ENCODE data around the gene C11orf68. TPM values are rescaled to one million over a fixed set of nuclear protein-coding genes. Genes with fewer than 3 reads are reported as not detected.

The C11orf68 gene
- total RNA-seq, 6 experiments from 2014 or later, result 79.0 to 94.6 (median 85.0) TPM

- H3K27me3 Mint-ChIP-seq (ENCODE audit: insufficient read depth), result peaks cover 2% of the 10 kb centered on the region; the same call in 1 of the 2 replicates
- peaks cover 53% of the 10 kb centered on the region for H3K4me1 Mint-ChIP-seq (ENCODE audit: low read depth)
- TF ChIP-seq, protein P1, sequence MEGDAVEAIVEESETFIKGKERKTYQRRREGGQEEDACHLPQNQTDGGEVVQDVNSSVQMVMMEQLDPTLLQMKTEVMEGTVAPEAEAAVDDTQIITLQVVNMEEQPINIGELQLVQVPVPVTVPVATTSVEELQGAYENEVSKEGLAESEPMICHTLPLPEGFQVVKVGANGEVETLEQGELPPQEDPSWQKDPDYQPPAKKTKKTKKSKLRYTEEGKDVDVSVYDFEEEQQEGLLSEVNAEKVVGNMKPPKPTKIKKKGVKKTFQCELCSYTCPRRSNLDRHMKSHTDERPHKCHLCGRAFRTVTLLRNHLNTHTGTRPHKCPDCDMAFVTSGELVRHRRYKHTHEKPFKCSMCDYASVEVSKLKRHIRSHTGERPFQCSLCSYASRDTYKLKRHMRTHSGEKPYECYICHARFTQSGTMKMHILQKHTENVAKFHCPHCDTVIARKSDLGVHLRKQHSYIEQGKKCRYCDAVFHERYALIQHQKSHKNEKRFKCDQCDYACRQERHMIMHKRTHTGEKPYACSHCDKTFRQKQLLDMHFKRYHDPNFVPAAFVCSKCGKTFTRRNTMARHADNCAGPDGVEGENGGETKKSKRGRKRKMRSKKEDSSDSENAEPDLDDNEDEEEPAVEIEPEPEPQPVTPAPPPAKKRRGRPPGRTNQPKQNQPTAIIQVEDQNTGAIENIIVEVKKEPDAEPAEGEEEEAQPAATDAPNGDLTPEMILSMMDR (IDR thresholded peaks at IDR 0.05), result no peak
- DNase-seq, result no peak
- H3K9me3 Mint-ChIP-seq, result no peaks in the 10 kb centered on the region
- peak overlapping the region; percentile 94 for H3K4me3 Mint-ChIP-seq
- peaks cover 30% of the 10 kb centered on the region for H3K36me3 Mint-ChIP-seq (ENCODE audit: low read depth)
- peak overlapping the region; percentile 99 for H3K27ac Mint-ChIP-seq
These were observed 1.8 kb downstream of the C11orf68 start for GRCh38 chr11:65917077-65917433.

GRCh38 chr11:65916391-65916790 is 2.5 kb downstream of the C11orf68 start:
- peaks cover 2% of the 10 kb centered on the region; the same call in 1 of the 2 replicates for H3K27me3 Mint-ChIP-seq (ENCODE audit: insufficient read depth)
- peaks cover 57% of the 10 kb centered on the region for H3K4me1 Mint-ChIP-seq (ENCODE audit: low read depth)
- peak overlapping the region; percentile 99 for H3K27ac Mint-ChIP-seq
- H3K9me3 Mint-ChIP-seq, result no peaks in the 10 kb centered on the region
- TF ChIP-seq, protein P1 (IDR thresholded peaks at IDR 0.05), result no peak
- peaks cover 28% of the 10 kb centered on the region for H3K36me3 Mint-ChIP-seq (ENCODE audit: low read depth)
- H3K4me3 Mint-ChIP-seq, result peak overlapping the region; percentile 94
- DNase-seq, result no peak

DNA sequence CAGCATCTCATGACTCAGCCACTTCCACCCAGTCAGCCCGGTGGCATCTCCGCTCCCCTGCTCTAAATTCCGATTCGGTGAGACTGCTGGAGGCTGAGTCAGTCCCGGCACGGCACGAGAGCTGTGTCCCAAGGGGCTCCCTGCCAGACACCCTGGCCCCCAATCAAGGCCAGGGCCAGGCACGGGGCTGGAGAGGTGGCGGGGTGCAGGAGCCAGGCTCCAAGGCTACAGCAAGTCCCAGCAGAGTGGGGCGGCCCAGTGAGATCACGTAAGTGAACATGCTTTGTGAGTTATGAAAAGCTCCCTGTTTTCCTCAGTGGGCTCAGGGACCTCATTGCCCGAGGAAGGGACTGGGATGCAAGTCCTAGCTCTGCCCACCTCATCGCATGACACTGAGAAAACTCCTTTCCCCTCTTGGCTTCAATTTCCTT is 3.0 kb downstream of the C11orf68 start:
- Mint-ChIP-seq H3K9me3 (no peaks in the 10 kb centered on the region), H3K27me3 (ENCODE audit: insufficient read depth) (peaks cover 2% of the 10 kb centered on the region; the same call in 1 of the 2 replicates), H3K36me3 (ENCODE audit: low read depth) (peaks cover 28% of the 10 kb centered on the region), H3K4me3 (peak overlapping the region; percentile 94), H3K27ac (peak overlapping the region; percentile 99), H3K4me1 (ENCODE audit: low read depth) (peaks cover 61% of the 10 kb centered on the region)
- DNase-seq, result peak; percentile 99
- TF ChIP-seq, protein P1 (IDR thresholded peaks at IDR 0.05), result no peak

DNA sequence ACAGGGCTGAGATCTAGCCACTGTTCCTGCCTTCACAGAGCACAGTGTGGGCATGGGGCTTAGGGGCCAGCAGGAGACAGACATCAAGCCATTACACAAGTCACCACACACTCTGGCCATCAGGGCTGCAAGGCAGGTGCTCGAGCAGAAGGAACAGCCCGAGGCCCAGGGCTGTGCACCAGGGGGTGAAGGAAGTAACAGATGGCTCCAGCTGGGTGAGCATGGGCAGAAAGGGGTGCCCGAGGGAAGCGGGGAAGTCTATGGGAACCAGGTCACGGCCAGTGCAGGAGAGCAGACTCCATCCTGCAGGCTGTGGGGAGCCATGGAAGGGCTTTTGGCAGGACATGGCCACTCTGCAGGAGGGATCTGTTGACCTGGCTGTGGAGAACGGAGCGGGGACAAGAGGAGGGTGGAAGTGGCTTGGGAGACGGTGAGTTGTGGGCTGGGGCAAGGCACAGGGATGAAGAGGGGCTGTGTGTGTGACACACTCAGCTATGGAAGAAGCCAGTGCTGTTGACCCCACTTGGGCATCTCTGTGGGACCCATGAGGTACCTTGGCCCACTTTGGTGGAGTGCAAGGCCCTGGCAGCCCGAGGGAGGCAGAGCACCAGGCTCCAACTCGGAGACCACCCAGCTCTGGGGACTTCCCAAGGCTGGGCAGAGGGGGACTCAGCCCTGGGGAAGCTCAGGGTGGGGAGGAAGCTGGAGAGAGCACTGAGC is 3.6 kb downstream of the C11orf68 start:
- DNase-seq, result no peak
- Mint-ChIP-seq H3K27ac (peak overlapping the region; percentile 99), H3K36me3 (ENCODE audit: low read depth) (peaks cover 23% of the 10 kb centered on the region), H3K9me3 (no peaks in the 10 kb centered on the region), H3K27me3 (ENCODE audit: insufficient read depth) (peaks cover 2% of the 10 kb centered on the region; the same call in 1 of the 2 replicates), H3K4me1 (ENCODE audit: low read depth) (peaks cover 62% of the 10 kb centered on the region), H3K4me3 (peak overlapping the region; percentile 94)
- TF ChIP-seq, protein P1 (IDR thresholded peaks at IDR 0.05), result no peak

DNA sequence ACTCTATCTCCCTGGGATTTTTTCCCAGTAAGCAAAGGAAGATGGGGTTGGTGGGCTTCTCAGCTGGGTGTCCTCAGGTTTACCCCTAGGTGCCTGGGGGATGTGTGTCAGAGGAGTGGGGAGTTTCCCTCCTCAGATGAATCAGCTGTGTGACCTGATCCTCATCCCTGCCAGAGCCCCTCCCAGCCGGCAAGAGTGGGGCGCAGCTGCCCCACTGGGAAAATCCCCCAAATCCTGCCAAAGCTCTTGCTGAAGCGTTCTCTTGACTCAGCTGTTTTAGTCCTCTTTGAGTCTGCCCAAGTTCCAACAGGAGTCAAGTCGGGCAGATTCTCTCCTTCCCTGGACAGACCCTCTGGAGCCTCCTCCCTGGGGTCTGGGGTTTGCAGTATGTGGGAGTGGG is 6.0 kb downstream of the C11orf68 start:
- H3K27me3 Mint-ChIP-seq (ENCODE audit: insufficient read depth), result peaks cover 1% of the 10 kb centered on the region
- peak; percentile 69 for DNase-seq
- peak overlapping the region; percentile 99 for H3K27ac Mint-ChIP-seq
- H3K9me3 Mint-ChIP-seq, result no peaks in the 10 kb centered on the region
- H3K4me3 Mint-ChIP-seq, result peak overlapping the region; percentile 63
- H3K36me3 Mint-ChIP-seq (ENCODE audit: low read depth), result peaks cover 11% of the 10 kb centered on the region
- TF ChIP-seq, protein P1 (IDR thresholded peaks at IDR 0.05), result no peak
- H3K4me1 Mint-ChIP-seq (ENCODE audit: low read depth), result peaks cover 75% of the 10 kb centered on the region
